Measurements from ENCODE around the gene MLLT3. TPM values are rescaled to one million over a fixed set of nuclear protein-coding genes. Genes with fewer than 3 reads are reported as not detected.

The MLLT3 gene
- total and polyA plus RNA-seq, 2 of the 8 experiments (the other 6 are each of a cell fraction or from before 2014, with no cell fraction given): 5.9 to 9.6 TPM

DNA sequence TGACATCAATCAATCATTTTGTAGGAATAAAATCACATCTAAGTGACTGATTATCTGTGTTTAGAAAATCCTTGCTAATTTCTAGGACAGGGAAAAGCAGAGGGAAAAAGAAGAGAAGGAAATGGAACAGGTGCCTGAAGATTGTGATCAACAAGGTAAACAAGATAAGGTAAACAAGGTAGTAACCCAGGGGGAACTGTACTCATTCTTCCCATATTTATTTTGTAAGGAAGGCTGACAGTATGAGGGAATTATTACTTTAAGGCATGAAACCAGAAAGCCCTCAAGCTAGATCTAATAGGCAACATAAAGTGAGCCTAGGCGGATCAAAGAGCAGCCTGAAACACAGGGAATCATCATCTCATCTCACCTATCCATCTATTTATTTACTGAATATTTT, 231.1 kb downstream of the MLLT3 start (continued):
- TF ChIP-seq, protein P1, sequence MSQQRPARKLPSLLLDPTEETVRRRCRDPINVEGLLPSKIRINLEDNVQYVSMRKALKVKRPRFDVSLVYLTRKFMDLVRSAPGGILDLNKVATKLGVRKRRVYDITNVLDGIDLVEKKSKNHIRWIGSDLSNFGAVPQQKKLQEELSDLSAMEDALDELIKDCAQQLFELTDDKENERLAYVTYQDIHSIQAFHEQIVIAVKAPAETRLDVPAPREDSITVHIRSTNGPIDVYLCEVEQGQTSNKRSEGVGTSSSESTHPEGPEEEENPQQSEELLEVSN (IDR thresholded peaks at IDR 0.05): no peak

All from H1 (cell line).